Lung (tissue), 12 donors: ENCODE measurements around the gene VAPB. TPM values are rescaled to one million over a fixed set of nuclear protein-coding genes. Genes with fewer than 3 reads are reported as not detected.

ENCODE experiments used
- ATAC-seq: fragments of 200-7000 bp; cut with Tn5 transposase; one replicate; pipeline ENCODE4 v1.9.1; 2020; ENCODE audit warnings: moderate number of reproducible peaks; ENCODE audit not compliant: insufficient read depth, low FRiP score
- DNase-seq, 3 donors: peaks; one replicate each; pipeline ENCODE4 v3.0.0-alpha.2; 2013 to 2017
- H3K27ac ChIP-seq, 2 donors: one replicate each; pipeline ENCODE4 v1.5.1; 2013; ENCODE audit warnings: mild to moderate bottlenecking in 2 of 2, moderate library complexity in 2 of 2, control low read depth in 1 of 2, inconsistent platforms in 1 of 2, low read depth in 1 of 2, low read length in 1 of 2
- H3K27me3 ChIP-seq, 3 donors: one replicate each; pipeline ENCODE4 v1.5.1; 2013; ENCODE audit warnings: low read length in 2 of 3; ENCODE audit not compliant: control insufficient read depth in 3 of 3, insufficient read depth in 3 of 3
- H3K36me3 ChIP-seq, 4 donors: one replicate each; pipeline ENCODE4 v1.5.1; 2013; ENCODE audit warnings: low read length in 4 of 4, mild to moderate bottlenecking in 1 of 4, moderate library complexity in 1 of 4; ENCODE audit not compliant: control insufficient read depth in 4 of 4, insufficient read depth in 4 of 4
- H3K4me1 ChIP-seq, 5 donors: one replicate each; pipeline ENCODE4 v1.5.1; 2013; ENCODE audit warnings: low read length in 5 of 5, mild to moderate bottlenecking in 2 of 5, moderate library complexity in 1 of 5; ENCODE audit not compliant: control insufficient read depth in 5 of 5, insufficient read depth in 5 of 5
- H3K4me3 ChIP-seq: one replicate; pipeline ENCODE4 v1.5.1; 2013; ENCODE audit warnings: mild to moderate bottlenecking, control low read depth, moderate library complexity
- H3K9ac ChIP-seq, 2 donors: one replicate each; pipeline ENCODE4 v1.5.1; 2013; ENCODE audit warnings: low read length in 2 of 2, control low read depth in 1 of 2; ENCODE audit not compliant: insufficient read depth in 1 of 2
- H3K9me3 ChIP-seq, 4 donors: one replicate each; pipeline ENCODE4 v1.5.1; 2013; ENCODE audit warnings: low read length in 3 of 4, mild to moderate bottlenecking in 1 of 4, moderate library complexity in 1 of 4; ENCODE audit not compliant: control insufficient read depth in 4 of 4, insufficient read depth in 3 of 4
- WGBS, 2 donors: extraction: QIAGEN DNeasy Blood & Tissue Kit; methylation state at CpG; one replicate each; pipeline ENCODE4 v1.1.7; 2013; 5-methylcytosine and 5-hydroxymethylcytosine counted together
- polyA plus RNA-seq, 2 donors: library from polyadenylated mRNA; stranded (reverse); fragments of 200-250 nt; gene quantifications; one replicate each; pipeline ENCODE4 v1.2.1, GENCODE V29; 2013
- total RNA-seq, 2 donors: library from RNA; depleted of rRNA in 1 of 2; stranded (reverse); fragments of >200 nt in 1 of 2; gene quantifications; one replicate each; pipeline ENCODE4 v1.2.1, GENCODE V29; 2014 to 2021
- TF ChIP-seq, protein P1 (sequence below): IDR thresholded peaks from 2 replicates; pipeline ENCODE4 v1.5.1; 2012; ENCODE audit warnings: mild to moderate bottlenecking; ENCODE audit errors: control extremely low read depth, extremely low read depth
- donor health status: control.
- donor health status: control.
- donor health status: Bipolar disorder and iron deficiency.
- donor health status: healthy.
- donor health status: DM: yes; HTN: yes; CAD: no.

The VAPB gene
- total and polyA plus RNA-seq, 4 donors = 21.3 to 44.7 (median 24.1) TPM

DNA sequence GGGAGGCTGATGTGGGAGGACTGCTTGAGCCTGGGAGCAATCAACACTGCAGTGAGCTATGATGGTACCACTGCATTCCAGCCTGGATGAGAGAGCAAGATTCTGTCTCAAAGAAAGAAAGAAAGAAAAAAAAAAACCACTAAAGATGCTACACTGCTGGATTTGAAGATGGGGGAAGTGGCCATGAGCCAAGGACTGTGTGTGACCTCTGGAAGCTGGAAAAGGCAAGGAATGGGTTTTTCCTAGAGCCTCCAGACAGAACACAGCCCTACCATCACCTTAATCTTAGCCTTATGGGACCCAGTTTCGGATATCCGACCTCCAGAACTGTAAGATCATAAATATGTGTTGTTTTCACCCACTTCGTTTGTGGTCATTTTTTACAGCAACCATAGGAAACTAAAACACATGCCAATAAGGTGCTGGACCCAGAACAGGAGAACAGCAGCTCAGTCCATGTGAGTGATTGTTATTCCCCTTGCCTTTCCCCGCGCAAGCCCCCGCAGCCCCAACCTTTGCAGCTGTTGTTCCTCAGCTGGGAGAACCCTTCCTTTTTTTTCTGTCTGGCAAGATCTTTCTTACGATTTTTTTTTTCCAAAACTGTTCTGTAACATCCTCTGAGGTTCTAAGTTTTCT is 11.1 kb upstream of the VAPB start:
- Histone ChIP-seq H3K4me1 (peaks cover 0 to 6% (median 0%) of the 10 kb centered on the region in 5 donors), H3K9ac (no peak overlapping the region), H3K9me3 (peaks cover 0 to 9% (median 2%) of the 10 kb centered on the region in 4 donors), H3K27ac (no peak overlapping the region), H3K4me3 (no peak overlapping the region), H3K36me3 (no peaks in the 10 kb centered on the region), H3K27me3 (no peaks in the 10 kb centered on the region)
- DNase-seq (no peak), ATAC-seq (no peak)
- WGBS, 2 donors = 55 to 67% methylated on average over 7 of the region's 7 CpGs
- TF ChIP-seq, protein P1, sequence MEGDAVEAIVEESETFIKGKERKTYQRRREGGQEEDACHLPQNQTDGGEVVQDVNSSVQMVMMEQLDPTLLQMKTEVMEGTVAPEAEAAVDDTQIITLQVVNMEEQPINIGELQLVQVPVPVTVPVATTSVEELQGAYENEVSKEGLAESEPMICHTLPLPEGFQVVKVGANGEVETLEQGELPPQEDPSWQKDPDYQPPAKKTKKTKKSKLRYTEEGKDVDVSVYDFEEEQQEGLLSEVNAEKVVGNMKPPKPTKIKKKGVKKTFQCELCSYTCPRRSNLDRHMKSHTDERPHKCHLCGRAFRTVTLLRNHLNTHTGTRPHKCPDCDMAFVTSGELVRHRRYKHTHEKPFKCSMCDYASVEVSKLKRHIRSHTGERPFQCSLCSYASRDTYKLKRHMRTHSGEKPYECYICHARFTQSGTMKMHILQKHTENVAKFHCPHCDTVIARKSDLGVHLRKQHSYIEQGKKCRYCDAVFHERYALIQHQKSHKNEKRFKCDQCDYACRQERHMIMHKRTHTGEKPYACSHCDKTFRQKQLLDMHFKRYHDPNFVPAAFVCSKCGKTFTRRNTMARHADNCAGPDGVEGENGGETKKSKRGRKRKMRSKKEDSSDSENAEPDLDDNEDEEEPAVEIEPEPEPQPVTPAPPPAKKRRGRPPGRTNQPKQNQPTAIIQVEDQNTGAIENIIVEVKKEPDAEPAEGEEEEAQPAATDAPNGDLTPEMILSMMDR = no peak

DNA sequence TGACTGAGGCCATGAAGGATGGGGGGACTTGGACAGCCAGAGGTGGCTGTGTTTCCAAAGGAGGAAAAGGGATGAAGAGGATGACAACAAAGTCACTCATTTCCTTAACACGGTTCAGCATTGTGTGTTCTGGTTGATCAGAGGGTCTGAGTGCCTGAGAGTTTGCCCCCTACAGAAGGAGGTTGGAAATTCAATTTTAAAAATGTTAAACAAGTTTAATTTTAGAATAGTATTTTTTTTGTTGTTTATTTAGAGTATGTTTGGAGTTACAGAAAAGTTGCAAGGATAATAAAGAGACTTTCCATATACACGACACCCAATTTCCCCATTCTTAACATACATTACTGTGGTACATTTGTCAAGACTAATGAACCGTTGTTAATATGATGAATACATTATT is 10.3 kb upstream of the VAPB start:
- DNase-seq (no peak), ATAC-seq (no peak)
- Histone ChIP-seq H3K27ac (no peak overlapping the region), H3K4me3 (no peak overlapping the region), H3K9ac (no peak overlapping the region), H3K4me1 (peaks cover 0 to 6% (median 0%) of the 10 kb centered on the region in 5 donors), H3K36me3 (no peaks in the 10 kb centered on the region), H3K9me3 (peaks cover 0 to 9% (median 2%) of the 10 kb centered on the region in 4 donors), H3K27me3 (no peaks in the 10 kb centered on the region)
- 63 to 66% methylated on average over 3 of the region's 3 CpGs for WGBS, 2 donors
- TF ChIP-seq, protein P1 = no peak

DNA sequence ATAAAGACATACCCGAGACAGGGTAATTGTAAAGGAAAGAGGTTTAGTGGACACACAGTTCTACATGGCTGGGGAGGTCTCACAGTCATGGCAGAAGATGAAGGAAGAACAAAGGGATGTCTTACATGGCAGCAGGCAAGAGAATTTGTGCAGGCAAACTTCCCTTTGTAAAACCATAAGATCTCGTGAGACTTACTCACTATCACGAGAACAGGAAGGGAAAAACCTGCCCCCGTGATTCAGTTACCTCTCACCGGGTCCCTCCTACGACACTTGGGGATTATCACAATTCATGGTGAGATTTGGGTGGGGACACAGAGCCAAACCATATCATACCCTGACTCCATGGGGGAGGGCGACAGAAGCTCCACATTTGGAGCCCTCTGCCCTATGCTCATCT is 7.4 kb upstream of the VAPB start:
- Histone ChIP-seq H3K27ac (no peak overlapping the region), H3K4me1 (no peaks in the 10 kb centered on the region), H3K36me3 (no peaks in the 10 kb centered on the region), H3K9me3 (peaks cover 0 to 9% (median 2%) of the 10 kb centered on the region in 4 donors), H3K4me3 (no peak overlapping the region), H3K27me3 (no peaks in the 10 kb centered on the region), H3K9ac (no peak overlapping the region)
- ATAC-seq = no peak
- TF ChIP-seq, protein P1 = no peak
- no peak for DNase-seq
- WGBS, 2 donors = 93 to 96% methylated on average over 7 of the region's 7 CpGs

DNA sequence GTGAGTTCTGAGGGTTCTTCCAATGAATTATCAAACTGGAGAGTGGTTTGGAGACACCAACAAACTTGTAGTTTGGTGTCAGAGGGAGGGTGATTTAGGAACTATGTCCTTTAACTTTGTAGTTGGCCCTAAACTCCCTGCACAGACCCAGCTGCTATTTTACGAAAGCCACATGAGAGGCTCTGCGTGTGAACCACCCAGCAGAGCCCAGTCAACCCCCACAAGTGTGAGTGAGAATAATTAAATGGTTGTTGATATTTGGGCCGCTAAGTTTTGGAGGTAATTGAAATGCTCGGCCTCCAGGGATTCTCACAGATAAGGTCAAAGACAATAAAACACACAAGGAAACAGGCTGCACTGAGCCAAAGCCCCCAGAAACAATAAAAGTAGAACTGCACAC is 6.9 kb upstream of the VAPB start:
- H3K9ac ChIP-seq = no peak overlapping the region
- H3K27me3 ChIP-seq = no peaks in the 10 kb centered on the region
- WGBS, 2 donors = 86 to 90% methylated on average over 4 of the region's 4 CpGs
- DNase-seq = no peak
- H3K4me3 ChIP-seq = no peak overlapping the region
- ATAC-seq = no peak
- peaks cover 0 to 9% (median 3%) of the 10 kb centered on the region in 4 donors for H3K9me3 ChIP-seq
- no peaks in the 10 kb centered on the region for H3K4me1 ChIP-seq
- no peaks in the 10 kb centered on the region for H3K36me3 ChIP-seq
- TF ChIP-seq, protein P1 = no peak
- H3K27ac ChIP-seq = no peak overlapping the region
